ENCODE measurements around the gene LRP5. TPM values are rescaled to one million over a fixed set of nuclear protein-coding genes. Genes with fewer than 3 reads are reported as not detected.

LRP5 gene
- total RNA-seq, 1 donor = 0.42 TPM

DNA sequence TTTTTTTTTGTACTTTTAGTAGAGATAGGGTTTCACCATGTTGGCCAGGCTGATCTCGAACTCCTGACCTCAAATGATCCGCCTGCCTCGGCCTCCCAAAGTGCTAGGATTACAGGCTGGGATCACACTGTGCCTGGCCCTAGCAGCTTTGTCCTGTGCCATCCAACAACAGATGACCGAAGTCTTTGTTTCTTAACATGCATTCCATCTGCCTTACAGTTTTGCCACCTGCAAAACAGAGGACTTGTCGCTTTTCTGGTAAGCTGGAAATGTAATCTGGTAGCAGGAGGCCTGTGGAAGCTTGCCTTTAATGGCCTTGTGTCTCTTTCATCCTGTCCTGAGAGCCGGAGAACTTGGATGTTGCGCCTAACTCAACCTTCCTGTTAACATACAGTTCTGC is 89.5 kb downstream of the LRP5 start:
- Histone ChIP-seq H3K4me1 (ENCODE audit: insufficient read depth, low read length) (no peaks in the 10 kb centered on the region), H3K9me3 (ENCODE audit: low read depth, low read length) (no peaks in the 10 kb centered on the region), H3K4me3 (ENCODE audit: low read length) (no peak overlapping the region), H3K27me3 (ENCODE audit: insufficient read depth, low read length) (no peaks in the 10 kb centered on the region)

DNA sequence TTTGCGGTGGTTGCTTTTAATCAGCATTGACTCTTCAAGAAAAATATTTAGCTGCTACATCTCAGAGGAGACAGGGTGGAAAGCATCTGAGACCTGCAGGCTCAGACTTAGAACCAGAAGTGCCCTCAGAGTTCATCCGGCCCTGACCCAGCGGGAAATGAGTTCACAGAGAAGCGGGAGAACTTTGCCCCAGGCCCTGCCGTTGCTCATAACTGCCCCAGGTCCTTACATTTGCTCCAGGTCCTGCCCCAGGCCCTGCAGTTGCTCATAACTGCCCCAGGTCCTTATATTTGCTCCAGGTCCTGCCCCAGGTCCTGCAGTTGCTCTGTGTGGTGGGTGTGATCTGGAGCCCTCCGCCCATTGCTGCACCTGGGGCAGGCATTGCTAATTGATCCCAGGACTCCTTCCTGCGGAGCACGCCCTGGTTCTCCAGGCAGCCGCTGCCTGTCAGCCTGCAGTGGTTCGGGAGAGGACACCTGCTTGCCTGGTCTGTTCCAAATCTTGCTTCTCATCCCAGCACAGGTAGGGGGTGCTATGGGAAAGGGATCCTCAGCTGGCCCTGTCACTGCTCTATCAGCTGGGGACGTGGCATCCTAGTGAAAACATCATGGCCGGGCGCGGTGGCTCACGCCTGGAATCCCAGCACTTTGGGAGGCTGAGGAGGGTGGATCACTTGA is 90.1 kb downstream of the LRP5 start:
- Histone ChIP-seq H3K4me3 (ENCODE audit: low read length) (no peak overlapping the region), H3K9me3 (ENCODE audit: low read depth, low read length) (no peaks in the 10 kb centered on the region), H3K4me1 (ENCODE audit: insufficient read depth, low read length) (no peaks in the 10 kb centered on the region), H3K27me3 (ENCODE audit: insufficient read depth, low read length) (no peaks in the 10 kb centered on the region)

DNA sequence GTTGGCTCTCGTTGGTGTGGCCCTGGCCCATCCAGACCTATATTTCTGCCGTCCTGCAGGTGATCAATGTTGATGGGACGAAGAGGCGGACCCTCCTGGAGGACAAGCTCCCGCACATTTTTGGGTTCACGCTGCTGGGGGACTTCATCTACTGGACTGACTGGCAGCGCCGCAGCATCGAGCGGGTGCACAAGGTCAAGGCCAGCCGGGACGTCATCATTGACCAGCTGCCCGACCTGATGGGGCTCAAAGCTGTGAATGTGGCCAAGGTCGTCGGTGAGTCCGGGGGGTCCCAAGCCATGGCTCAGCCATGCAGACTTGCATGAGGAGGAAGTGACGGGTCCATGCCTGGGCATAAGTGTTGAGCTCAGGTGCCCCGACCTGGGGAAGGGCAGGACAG is 91.0 kb downstream of the LRP5 start:
- no peaks in the 10 kb centered on the region for H3K9me3 ChIP-seq (ENCODE audit: low read depth, low read length)
- H3K27me3 ChIP-seq (ENCODE audit: insufficient read depth, low read length) = no peaks in the 10 kb centered on the region
- no peaks in the 10 kb centered on the region for H3K4me1 ChIP-seq (ENCODE audit: insufficient read depth, low read length)
- no peak overlapping the region for H3K4me3 ChIP-seq (ENCODE audit: low read length)

DNA sequence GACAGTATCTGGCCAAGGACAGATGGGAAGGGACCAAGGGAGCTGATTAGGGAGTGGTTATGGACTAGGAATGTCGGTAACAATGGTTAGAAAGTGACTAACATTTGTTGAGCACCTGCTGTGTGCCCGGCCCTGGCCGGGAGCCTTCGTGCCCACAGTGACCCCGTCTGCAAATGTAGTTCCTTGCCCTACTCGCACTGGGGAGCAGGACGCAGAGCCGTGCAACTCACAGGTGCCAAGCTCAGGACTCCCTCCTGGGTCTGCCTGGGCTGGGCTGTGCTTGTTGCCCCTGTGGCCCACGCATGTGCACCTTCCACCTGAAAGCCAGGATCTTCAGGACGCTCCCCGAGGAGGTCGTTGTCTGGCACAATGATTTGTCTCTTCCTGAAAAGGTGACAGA is 91.4 kb downstream of the LRP5 start:
- no peak overlapping the region for H3K4me3 ChIP-seq (ENCODE audit: low read length)
- no peaks in the 10 kb centered on the region for H3K9me3 ChIP-seq (ENCODE audit: low read depth, low read length)
- H3K27me3 ChIP-seq (ENCODE audit: insufficient read depth, low read length) = no peaks in the 10 kb centered on the region
- no peaks in the 10 kb centered on the region for H3K4me1 ChIP-seq (ENCODE audit: insufficient read depth, low read length)

DNA sequence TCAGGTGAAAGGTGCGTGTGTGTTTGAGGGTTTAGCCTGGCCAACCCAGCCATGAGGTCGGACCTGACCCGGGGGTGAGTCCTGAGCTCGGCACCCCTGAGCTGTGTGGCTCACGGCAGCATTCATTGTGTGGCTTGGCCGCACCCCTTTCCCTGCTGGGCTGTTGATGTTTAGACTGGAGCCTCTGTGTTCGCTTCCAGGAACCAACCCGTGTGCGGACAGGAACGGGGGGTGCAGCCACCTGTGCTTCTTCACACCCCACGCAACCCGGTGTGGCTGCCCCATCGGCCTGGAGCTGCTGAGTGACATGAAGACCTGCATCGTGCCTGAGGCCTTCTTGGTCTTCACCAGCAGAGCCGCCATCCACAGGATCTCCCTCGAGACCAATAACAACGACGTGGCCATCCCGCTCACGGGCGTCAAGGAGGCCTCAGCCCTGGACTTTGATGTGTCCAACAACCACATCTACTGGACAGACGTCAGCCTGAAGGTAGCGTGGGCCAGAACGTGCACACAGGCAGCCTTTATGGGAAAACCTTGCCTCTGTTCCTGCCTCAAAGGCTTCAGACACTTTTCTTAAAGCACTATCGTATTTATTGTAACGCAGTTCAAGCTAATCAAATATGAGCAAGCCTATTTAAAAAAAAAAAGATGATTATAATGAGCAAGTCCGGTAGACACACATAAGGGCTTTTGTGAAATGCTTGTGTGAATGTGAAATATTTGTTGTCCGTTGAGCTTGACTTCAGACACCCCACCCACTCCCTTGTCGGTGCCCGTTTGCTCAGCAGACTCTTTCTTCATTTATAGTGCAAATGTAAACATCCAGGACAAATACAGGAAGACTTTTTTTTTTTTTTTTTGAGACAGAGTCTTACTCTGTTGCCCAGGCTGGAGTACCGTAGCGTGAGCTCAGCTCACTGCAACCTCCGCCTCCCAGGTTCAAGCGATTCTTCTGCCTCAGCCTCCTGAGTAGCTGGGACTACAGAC is 94.2 kb downstream of the LRP5 start:
- Histone ChIP-seq H3K4me3 (ENCODE audit: low read length) (no peak overlapping the region), H3K27me3 (ENCODE audit: insufficient read depth, low read length) (no peaks in the 10 kb centered on the region), H3K9me3 (ENCODE audit: low read depth, low read length) (no peaks in the 10 kb centered on the region), H3K4me1 (ENCODE audit: insufficient read depth, low read length) (no peaks in the 10 kb centered on the region)

GRCh38 chr11:68408512-68408911 is 96.1 kb downstream of the LRP5 start:
- H3K4me1 ChIP-seq (ENCODE audit: insufficient read depth, low read length) = no peaks in the 10 kb centered on the region
- H3K9me3 ChIP-seq (ENCODE audit: low read depth, low read length) = no peaks in the 10 kb centered on the region
- no peak overlapping the region for H3K4me3 ChIP-seq (ENCODE audit: low read length)
- H3K27me3 ChIP-seq (ENCODE audit: insufficient read depth, low read length) = no peaks in the 10 kb centered on the region

GRCh38 chr11:68409748-68410344 is 97.5 kb downstream of the LRP5 start:
- Histone ChIP-seq H3K27me3 (ENCODE audit: insufficient read depth, low read length) (no peaks in the 10 kb centered on the region), H3K4me1 (ENCODE audit: insufficient read depth, low read length) (no peaks in the 10 kb centered on the region), H3K4me3 (ENCODE audit: low read length) (no peak overlapping the region), H3K9me3 (ENCODE audit: low read depth, low read length) (no peaks in the 10 kb centered on the region)

DNA sequence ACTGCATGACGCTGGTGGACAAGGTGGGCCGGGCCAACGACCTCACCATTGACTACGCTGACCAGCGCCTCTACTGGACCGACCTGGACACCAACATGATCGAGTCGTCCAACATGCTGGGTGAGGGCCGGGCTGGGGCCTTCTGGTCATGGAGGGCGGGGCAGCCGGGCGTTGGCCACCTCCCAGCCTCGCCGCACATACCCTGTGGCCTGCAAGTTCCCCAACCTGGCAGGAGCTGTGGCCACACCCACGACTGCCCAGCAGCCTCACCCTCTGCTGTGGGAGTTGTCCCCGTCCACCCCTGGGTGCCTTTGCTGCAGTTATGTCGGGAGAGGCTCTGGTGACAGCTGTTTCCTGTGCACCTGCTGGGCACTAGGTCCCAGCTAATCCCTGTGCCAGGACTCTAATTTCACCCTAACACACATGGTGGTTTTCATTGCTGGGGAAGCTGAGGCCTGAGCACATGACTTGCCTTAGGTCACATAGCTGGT is 99.2 kb downstream of the LRP5 start:
- Histone ChIP-seq H3K27me3 (ENCODE audit: insufficient read depth, low read length) (no peaks in the 10 kb centered on the region), H3K4me3 (ENCODE audit: low read length) (no peak overlapping the region)

DNA sequence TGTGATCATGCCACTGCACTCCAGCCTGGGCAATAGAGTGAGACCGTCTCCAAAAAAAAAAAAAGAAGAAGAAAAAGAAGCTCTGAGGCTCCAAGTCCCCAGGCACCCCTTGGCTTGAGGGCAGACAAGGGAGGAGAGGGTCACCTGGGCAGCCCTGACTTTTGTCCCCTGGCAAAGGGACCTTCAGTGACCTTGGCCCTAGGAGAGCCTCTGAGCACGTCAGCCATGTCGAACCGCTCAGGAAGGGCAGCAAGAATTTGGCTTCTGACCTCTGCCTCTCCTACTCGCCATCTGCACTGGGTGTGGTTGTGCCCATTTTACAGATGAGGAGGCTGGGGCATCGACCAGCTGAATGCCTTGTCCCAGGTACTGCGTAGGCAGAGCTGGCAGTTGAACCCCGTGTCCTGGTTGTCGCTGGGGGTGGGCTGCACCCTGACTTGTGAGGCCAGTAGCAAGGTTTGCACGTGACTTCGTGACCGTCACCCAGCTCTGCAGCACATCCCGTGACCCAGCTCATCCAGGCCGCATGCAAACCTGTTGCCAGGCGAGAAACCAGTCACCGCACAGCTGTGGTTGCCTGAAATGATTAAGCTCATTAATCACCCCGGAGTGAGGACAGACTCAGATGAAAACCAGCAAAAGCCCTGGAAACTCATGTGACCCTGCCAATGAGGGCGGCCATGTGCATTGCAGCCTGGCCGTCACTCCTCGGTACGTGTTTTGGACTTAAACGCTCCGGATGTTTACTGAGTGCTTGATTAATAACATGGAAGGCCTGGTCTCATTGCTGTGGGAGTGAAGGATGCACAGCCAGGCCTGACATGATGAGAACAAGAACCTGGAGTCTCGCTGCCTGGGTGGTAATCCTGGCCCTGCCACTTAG is 100.4 kb downstream of the LRP5 start:
- H3K9me3 ChIP-seq (ENCODE audit: low read depth, low read length) = no peaks in the 10 kb centered on the region
- no peaks in the 10 kb centered on the region for H3K4me1 ChIP-seq (ENCODE audit: insufficient read depth, low read length)
- H3K27me3 ChIP-seq (ENCODE audit: insufficient read depth, low read length) = no peaks in the 10 kb centered on the region
- H3K4me3 ChIP-seq (ENCODE audit: low read length) = no peak overlapping the region

More for the DNA sequence above, 99.2 kb downstream of the LRP5 start:
- no peaks in the 10 kb centered on the region for H3K9me3 ChIP-seq (ENCODE audit: low read depth, low read length)
- no peaks in the 10 kb centered on the region for H3K4me1 ChIP-seq (ENCODE audit: insufficient read depth, low read length)

- no peak overlapping the region for H3K4me3 ChIP-seq (ENCODE audit: low read length)
- H3K9me3 ChIP-seq (ENCODE audit: low read depth, low read length) = no peaks in the 10 kb centered on the region
- H3K4me1 ChIP-seq (ENCODE audit: insufficient read depth, low read length) = no peaks in the 10 kb centered on the region
- no peaks in the 10 kb centered on the region for H3K27me3 ChIP-seq (ENCODE audit: insufficient read depth, low read length)
These were observed 101.2 kb downstream of the LRP5 start for GRCh38 chr11:68413591-68413999.

DNA sequence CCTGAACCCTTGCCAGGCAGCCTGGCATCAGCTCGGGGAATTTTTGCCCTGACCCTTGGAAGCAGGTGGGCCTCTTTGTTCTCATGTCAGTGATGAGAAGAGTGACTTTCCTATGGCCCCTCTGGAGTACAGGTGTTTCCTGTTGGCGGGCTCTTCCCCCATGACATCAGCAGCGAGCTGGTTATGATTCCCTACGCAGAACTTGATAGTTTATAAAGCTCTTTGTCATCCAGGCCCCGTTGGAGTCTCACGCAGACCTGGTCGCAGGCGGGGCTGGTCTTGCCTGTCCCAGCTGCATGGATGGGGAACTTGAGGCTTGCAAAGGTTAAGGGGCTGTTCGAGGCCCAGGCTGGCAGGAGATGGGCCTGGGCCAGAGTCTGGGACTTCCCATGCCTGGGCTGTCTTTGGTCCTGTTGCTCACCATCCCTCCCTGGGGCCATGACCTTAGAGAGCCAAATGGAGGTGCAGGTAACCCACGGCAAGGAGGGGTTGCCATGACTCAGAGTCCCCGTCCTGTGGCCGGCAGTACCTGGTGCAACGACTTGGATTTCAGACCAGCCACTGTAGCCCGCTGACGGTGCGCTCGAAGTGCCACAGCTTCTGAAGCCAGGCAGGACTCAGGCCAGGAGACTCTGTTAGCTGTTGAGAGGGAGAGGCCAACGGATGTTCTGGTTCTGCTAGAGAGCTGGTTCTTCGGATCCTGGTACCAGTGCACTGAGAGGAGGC is 102.3 kb downstream of the LRP5 start:
- H3K9me3 ChIP-seq (ENCODE audit: low read depth, low read length) = no peaks in the 10 kb centered on the region
- no peaks in the 10 kb centered on the region for H3K4me1 ChIP-seq (ENCODE audit: insufficient read depth, low read length)
- no peak overlapping the region for H3K4me3 ChIP-seq (ENCODE audit: low read length)
- H3K27me3 ChIP-seq (ENCODE audit: insufficient read depth, low read length) = no peaks in the 10 kb centered on the region

GRCh38 chr11:68416070-68416578 is 103.7 kb downstream of the LRP5 start:
- no peaks in the 10 kb centered on the region for H3K9me3 ChIP-seq (ENCODE audit: low read depth, low read length)
- H3K4me3 ChIP-seq (ENCODE audit: low read length) = no peak overlapping the region
- no peaks in the 10 kb centered on the region for H3K27me3 ChIP-seq (ENCODE audit: insufficient read depth, low read length)
- H3K4me1 ChIP-seq (ENCODE audit: insufficient read depth, low read length) = no peaks in the 10 kb centered on the region

GRCh38 chr11:68418648-68419047 is 106.3 kb downstream of the LRP5 start:
- Histone ChIP-seq H3K9me3 (ENCODE audit: low read depth, low read length) (no peaks in the 10 kb centered on the region), H3K27me3 (ENCODE audit: insufficient read depth, low read length) (no peaks in the 10 kb centered on the region), H3K4me3 (ENCODE audit: low read length) (no peak overlapping the region), H3K4me1 (ENCODE audit: insufficient read depth, low read length) (no peaks in the 10 kb centered on the region)

DNA sequence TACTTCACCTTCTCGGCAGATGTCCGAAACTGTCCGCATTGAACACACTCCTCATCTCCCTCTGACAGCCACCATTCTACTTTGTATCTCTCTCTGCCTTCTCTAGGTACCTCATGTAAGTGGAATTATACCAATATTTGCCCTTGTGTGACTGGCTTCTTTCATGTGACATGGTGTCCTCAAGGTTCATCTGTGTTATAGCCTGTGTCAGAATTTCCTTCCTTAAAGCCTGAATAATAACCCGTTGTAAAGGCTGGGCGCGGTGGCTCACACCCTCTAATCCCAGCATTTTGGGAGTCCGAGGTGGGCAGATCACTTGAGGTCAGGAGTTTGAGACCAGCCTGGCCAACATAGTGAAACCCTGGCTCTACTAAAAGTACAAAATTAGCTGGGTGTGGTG is 107.8 kb downstream of the LRP5 start:
- Histone ChIP-seq H3K4me1 (ENCODE audit: insufficient read depth, low read length) (no peaks in the 10 kb centered on the region), H3K27me3 (ENCODE audit: insufficient read depth, low read length) (no peaks in the 10 kb centered on the region)

More for the DNA sequence above, 107.8 kb downstream of the LRP5 start:
- Histone ChIP-seq H3K9me3 (ENCODE audit: low read depth, low read length) (no peaks in the 10 kb centered on the region), H3K4me3 (ENCODE audit: low read length) (no peak overlapping the region)
